ENCODE results near the gene KCNN4.
"Not testable (repeated sequence)": the region's sequence is repeated elsewhere in the genome, so short reads cannot be mapped to it uniquely, and the experiment has no call there.

KCNN4 gene

DNA sequence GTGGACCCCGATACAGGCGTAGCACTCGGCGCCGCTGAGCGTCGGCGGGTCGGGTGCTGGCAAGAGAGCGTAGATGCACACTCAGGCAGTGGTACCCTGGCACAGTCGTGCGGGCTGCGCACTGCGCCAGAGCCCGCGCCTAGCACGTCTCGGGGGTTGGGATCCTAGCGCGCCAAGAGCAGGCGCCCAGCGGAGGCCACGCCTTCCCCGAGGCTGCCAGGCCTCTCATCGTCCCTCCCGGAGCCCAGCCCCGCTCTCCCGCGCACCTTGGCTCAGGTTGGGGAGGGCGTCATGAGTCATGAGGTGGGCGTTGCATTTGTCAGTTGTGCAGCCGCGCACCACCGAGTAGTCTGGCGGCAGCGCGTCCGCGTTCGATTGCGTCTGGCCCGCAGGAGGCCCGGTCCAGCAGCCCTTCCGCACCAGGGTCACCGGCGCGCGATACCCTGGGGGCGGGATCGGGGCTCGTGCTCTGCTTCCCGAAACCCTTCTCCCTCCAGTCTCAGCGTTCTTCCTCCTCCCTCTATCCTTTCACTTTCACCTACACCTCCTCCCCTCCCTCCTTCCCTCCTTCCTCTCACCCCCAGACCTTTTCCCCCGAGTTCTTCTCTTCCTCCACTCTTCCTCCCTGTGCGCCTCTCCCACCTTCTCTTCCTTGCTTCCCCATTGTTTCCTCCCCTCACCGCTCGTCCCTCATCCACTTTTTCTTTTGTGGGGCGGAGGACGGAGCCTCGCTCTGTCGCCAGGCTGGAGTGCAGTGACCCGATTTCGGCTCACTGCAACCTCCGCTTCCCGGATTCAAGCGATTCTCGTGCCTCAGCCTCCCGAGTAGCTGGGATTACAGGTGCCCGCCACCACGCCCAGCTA, 18.0 kb upstream of the KCNN4 start:
- DNase-seq (ENCODE audit: low read depth) = peak; percentile 11

DNA sequence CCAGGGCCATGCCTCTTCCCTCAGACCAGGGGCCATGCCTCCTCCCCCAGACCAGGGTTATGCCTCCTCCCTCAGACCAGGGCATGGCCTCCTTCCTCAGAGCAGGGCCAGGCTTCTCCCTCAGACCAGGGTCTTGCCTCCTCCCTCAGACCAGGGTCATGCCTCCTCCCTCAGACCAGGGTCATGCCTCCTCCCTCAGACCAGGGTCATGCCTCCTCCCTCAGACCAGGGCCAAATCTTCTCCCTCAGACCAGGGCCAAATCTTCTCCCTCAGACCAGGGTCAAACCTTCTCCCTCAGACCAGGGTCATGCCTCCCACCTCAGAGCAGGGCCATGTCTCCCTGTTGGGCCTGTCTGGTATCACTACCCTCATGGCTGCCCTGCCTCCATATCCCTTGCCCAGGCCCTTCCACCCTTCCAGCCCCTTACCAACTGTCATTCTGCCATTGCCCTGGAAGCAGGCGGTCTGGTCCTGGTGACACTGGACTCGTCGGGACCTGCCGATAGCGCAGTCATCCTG, 17.3 kb upstream of the KCNN4 start:
- DNase-seq (ENCODE audit: low read depth) = no peak

DNA sequence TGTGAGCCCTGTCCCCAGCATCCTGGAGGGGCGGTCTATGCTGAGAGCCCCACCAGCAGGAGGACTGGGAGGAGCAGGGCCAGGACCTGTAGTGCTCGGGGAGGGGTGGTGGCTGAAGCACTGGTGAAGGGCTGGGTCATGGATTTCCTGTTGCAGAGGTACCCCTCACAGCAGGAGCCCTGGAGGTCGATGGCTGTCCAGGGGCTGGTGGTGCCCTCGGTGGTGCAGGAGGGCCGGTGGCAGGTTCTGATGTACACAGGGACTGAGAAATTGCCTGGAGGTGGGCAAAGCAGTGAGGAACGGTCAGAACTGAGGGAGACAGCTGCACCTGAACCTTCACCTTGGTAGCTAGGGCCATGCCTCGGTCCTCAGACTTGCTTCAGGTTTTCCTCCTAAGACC, 16.8 kb upstream of the KCNN4 start:
- DNase-seq (ENCODE audit: low read depth) = no peak

DNA sequence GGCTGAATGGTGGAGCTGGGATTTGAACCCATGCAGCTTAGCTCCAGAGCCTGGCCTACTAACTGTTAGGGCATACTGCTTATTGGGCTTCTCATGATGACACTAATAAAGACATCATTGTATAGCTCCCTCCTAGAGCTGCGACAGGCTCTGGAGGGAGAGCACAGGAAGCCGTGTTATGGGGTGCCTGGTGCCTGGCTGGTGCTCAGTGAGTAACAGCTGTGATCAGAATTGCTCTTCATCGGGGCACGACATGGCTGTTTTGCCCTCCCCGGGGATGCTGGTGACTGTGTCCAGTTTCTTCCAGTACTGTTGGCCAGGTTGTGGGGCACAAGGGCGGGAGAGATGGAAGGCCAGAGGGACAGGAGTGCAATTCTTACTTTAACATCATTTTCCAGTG, 16.3 kb upstream of the KCNN4 start:
- no peak for DNase-seq (ENCODE audit: low read depth)

DNA sequence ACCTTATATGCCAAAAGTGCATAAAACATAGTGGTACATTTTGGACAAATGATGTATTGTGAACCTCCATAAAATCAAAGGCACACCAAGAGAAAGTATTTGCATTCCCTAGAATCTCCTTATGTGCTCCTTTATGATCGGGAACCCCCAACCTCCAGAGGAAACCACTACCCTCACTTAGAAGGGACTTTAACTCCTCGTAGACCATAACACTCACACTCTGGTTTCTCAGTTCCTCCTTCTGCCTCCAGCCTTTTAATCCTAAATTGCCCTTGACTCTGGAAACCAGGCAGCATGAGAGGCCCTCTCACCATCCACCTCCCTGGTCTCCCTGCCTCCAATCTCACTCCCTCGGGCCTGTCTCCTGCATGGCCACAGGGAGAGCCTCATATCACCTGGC, 9.8 kb upstream of the KCNN4 start:
- no peak for DNase-seq (ENCODE audit: low read depth)

DNA sequence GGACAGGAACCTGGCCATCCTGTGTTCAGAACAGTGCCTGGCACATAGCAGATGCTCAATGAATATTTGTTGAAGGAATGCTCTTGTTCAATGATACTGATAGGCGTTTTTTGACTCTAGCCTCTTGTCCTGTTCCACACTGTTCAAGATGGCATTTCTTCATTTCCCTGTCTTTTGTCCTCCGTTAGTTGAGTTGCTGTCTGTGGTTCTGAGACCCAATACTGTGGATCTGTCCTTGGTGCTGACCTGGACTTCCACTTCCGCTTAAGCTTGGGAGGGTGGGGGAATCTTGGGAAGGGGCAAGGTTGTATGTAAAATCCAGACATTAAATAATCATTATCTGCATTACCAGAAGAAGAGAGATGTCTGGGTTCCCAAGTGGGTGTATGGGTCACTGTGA, 8.3 kb upstream of the KCNN4 start:
- peak; percentile 58 for DNase-seq (ENCODE audit: low read depth)

DNA sequence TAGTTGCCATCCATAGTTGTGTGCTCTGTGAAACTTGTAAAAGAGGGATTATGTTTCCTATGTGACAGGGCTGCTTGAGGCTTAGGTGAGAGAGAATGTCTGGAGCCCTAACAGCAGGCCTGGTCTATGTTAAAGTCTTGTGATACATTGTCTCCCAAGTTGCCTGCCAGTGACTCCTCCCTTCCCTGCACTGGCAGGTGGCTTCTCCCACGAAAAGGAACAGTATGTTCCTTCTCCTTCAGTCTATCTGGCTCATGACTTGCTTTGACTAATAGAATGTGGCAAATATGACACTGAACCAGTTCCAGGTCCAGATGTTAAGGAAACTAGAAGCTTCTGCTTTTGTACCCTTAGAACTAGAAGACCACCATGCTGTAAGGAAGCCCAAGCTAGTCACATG, 5.9 kb upstream of the KCNN4 start:
- DNase-seq (ENCODE audit: low read depth) = peak; percentile 15

DNA sequence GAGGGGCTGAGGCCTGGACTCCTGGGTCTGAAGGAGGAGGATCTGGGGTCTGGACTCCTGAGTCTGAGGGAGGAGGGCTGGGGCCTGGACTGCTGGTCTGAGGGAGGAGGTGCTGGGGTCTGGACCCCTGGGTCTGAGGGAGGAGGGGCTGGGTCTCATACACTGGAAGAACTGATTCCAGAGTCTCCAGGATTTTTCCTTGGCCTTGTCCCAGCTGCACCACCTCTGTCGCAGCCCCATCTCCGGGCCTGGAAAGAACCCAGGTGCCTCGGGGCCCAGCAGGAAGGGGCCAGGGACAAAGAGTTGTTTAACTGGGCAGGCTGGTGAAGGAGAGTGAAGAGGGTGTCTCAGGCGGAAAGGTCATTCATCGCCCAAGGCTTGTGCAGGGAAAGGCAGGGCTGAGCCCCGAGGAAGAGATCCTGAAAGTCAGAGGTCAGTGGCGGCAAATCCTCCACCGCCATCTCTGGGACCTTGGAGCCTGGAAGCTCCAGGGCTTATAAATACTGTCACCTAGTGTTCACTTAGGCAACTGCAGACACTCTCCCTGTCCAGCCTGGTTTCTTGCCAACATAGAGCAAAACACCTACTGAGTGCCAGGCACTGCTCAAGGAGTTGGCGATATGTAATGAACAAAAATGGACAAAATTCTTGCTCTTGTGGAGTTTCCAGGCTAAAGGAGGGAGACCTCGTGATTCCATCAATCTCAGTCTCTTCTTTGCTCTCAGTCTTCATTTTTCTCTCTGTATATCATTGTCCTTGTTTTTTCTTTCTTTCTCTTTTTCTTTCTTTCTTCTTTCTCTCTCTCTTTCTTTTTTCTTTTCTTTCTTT, 4.4 kb upstream of the KCNN4 start:
- DNase-seq (ENCODE audit: low read depth) = peak; percentile 61

DNA sequence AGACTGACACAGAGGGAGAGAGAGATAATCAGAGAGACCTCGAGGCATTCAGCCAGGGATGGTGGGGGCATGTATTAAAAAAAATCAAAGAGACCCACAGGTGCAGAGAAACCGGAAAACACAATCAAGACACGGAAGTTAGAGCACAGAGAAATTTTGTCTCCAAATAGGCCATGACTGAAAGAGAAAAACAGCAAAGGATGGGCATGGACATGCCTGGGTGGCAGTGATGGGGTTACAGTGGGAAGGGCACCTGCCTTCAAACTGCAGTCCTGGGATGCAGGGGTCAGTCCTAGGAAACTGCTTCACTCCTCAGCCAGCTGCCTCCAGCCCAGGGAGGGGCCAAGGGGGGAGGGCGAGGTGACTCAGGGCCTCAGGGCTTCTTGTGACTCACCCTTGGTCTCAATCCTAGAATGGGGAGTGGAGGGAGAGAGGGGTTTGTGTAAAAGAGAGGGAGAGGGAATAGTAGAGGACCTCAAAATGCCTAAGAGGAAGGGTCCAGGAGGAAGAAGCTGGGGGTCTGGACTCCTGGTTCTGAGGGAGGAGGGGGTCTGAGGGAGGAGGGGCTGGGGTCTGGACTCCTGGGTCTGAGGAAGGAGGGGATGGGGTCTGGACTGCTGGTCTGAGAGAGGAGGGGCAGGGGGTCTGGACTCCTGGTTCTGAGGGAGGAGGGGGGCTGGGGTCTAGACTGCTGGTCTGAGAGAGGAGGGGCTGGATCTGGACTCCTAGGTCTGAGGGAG, 3.6 kb upstream of the KCNN4 start:
- peak; percentile 80 for DNase-seq (ENCODE audit: low read depth)

DNA sequence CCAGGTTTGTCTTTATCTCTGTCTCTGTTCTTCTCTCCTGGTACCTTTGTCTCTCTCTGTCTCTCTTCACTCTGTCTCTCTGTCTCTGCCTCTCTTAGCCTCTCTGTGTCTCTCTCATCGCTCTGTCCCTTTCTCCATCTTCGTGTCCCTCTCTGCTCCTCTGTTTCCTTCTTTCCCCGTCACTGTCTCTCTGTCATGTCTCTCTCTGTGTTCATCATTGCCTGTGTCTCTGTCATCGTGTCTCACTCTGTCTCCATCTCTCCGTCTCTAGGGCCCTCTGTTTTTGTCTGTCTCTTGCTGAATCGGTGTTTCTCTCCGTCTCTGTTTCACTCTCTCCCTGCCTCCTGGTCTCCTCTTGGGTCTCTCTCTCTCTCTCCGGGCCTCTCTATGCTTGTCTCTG, 2.9 kb upstream of the KCNN4 start:
- DNase-seq (ENCODE audit: low read depth) = no peak

DNA sequence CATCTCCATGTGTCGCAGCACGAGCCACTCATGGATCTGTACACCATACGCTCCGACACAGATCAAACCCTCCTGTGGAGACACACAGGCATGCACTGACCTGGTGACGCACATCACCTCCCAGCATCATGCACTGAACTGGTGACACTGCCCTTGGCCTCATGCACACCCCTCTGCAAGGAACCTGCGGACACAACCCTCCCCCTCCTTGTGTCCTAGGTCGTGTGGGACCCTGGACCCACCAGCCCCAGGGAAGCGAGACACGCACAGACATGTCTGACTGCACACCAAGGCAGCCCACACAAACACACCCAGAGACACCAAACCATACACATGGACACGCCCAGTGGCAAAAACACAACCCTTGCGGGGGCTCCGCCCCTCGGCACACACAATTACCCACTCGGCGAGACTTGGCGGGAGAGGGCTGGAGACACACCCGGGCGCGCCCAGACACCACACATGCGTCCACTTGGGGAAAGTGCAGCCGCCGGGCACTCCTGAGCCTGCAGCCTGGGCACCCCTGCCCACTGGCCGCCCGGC, 2.0 kb upstream of the KCNN4 start:
- DNase-seq (ENCODE audit: low read depth) = no peak

DNA sequence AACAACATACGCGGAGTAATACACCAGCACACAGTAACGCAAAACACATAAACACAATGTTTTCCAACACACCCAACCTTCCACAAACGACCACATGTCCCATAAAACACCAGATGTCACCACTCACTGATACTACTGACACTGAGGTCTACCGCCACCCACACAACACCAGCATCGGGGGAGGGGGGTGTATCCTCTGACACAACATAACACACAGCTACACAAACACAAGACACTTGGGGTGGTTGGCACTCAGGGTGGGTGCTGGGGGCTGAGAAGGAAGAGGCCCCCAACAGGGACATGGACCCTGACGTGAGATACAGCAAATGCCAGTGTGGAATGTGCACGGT, 1.5 kb upstream of the KCNN4 start:
- DNase-seq (ENCODE audit: low read depth) = no peak

DNA sequence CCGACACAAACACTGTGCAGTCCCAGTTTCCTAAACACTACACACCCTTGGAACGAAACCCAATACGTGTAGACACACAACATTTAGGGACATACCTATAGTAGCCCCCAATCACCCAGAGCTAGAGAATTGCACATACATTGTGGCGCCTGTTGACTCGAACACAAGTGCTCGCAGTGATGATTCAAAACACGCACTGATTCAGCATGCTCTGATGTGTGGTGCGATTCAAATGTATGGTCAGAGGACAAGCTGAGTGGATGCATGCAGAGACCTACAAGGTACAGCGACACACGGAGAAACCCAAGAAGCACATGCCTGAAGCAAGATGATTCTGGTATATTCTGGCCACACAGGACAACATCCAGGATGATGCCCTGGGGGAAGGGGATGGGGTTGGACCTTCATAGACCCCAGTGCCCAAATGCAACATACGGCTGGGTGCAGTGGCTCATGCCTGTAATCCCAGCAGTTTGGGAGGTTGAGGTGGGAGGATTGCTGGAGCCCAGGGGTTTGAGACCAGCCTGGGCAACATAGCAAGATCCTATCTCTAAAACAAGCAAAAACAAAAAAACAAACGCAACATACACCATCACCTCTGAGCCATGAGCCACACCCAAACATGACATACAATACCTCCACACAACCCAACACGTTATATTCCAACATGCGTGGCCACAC, 997 bp upstream of the KCNN4 start:
- DNase-seq (ENCODE audit: low read depth) = no peak

DNA sequence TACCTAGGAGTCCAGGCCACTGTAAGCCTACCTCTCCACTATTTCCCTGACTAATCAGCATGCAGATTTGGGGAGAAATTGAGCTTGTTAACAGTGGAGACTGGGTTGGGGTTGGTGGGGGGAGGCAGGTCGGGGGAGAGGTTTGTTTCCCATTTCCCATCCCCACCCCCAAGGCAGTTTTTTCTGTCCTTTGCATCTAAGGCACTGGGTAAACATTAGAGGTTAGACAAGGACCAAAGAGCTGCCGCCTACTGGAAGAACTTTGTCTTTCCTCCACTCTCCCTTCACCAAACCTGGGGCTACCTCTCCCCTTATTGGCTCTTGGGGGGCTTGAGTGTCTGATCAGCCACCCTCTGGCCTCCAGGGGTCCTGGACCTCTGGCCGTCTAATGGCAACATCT, 953 bp downstream of the KCNN4 start:
- no peak for DNase-seq (ENCODE audit: low read depth)

DNA sequence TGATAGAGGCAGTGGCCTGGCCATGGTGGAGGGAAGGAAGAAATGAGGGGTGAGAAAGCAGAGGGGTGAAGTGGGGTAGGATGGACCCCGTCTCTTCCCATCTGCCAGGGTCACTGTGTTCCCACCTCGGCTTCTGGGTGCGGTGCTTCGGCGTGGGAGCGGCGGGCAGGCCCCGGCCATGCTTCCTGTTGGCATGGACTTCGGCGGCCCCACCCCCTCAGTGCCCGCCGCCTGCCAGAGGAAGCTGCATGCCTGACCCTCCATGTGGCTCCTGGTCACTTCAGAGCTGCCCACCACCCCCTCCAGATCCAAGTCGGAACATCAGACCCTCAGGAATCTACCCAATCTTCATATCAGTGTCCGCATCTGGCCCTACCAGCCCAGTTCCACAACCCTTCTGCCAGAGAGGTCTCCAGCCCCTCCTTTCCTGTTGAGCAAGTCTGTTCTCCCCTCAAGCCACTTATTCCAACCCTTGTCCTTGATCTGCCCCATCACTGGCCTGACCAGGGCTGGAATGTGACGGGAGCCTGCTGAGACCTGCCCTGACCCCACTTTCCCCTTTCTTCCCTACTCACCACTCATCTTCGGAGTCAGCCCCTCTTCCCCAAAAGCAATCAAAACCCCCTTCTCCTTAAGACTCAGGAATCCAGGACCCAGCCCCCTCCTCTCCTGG, 1.5 kb downstream of the KCNN4 start:
- no peak for DNase-seq (ENCODE audit: low read depth)

DNA sequence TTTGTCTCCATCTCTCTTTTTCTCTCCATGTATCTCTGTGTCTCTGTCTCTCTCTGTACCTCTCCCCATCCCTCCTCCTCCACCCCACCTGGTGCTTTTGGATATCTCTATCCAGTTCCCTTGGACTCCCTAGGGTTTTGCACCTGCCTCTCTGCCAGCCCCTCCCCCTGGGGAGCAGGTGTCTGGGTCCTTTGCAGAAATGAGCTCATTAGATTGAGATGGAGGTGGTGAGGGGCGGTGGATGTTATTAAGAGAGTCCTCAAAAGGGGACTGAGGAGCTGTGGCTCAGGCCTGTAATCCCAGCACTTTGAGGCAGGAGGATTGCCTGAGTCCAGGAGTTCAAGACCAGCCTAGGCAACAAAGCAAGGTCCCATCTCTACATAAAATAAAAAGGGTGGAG, 2.1 kb downstream of the KCNN4 start:
- no peak for DNase-seq (ENCODE audit: low read depth)

DNA sequence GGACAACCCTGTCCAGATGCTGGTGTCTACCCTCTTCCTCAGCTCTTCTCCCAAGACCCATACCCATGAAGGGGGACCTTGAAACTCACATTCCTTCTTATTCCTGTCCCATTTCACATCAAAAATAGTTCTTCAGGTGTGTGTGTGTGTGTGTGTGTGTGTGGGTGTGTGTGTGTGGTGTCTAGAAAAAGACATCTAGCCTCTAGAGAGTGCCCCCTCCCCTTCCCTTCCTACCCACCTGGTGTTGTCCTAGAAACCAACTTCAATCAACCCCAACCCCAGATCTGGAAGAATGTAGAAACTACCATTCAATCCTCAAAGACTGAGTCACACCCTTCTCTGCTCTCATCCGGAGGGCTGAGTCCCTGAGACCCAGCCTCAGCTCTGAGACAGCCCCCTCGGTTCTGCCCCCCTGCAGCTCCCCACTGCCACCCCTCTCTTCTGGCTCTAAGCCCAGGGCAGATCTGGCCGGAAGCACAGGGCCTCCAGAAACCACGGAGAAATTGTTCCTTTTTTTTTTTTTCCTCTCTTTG, 3.5 kb downstream of the KCNN4 start:
- DNase-seq (ENCODE audit: low read depth) = peak; percentile 46

DNA sequence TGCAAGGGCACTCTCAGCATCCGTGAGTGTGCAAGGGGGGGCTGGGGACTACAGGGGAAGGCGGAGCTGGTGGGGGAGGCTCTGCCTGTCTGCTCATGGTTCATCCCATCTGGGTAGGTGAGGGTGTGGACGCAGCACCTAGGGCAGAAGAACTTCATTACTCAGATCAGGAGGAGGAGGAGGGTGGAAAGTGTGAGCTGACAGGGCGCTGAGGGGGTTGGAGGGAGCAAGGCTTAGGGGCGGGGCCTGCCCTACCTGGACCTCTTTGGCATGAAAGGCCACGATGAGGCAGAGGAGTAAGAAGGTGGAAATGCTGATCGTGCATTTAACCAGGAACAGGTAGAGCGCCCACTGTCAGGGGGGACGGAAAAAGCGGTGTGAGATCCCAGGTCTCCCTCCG, 4.5 kb downstream of the KCNN4 start:
- DNase-seq (ENCODE audit: low read depth) = no peak

DNA sequence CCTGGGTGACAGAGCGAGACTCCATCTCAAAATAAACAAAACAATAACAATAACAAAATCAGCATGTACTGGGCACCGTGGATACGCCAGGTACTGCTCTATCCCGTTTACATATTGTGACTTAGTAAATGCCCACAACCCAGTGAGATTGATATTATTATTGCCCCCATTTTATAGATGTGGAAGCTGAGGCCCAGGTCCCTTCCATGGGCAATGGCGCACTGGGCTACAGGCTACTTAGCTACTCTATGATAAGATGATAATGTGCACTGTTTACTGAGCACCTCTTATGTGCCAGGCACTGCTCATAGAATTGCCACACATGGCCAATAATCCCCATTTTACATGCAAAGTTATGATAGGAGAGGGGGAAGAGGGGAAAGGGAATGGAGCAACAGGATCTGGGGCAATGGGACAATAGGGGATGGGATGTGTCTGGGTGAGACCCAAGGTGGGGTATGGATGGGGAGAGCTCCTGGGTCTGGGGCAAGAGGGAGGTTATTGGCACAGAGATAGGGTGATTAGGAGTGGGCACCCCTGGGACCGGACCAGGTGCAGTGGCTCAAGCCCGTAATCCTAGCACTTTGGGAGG, 5.4 kb downstream of the KCNN4 start:
- no peak for DNase-seq (ENCODE audit: low read depth)

DNA sequence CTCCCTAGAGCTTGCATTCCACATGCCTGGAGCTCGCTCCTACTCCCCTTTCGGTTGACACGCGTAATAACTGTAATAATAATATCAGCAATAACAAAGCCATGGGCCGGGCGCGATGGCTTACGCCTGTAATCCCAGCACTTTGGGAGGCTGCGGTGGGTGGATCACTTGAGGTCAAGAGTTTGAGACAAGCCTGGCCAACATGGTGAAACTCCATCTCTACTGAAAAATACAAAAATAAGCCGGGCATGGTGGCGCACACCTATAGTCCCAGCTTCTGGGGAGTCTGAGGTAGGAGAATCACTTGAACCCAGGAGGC, 5.9 kb downstream of the KCNN4 start:
- not testable (repeated sequence) for DNase-seq (ENCODE audit: low read depth)
